GM18511 (cell line): Measurements from ENCODE around the gene LCE1C.

ENCODE experiments used
- ATAC-seq: cut with Tn5 transposase; IDR thresholded peaks from one replicate; pipeline ENCODE4 v1.9.1; 2021; ENCODE audit warnings: mild to moderate bottlenecking, moderate library complexity; ENCODE audit not compliant: unreplicated experiment

LCE1C gene

GRCh38 chr1:152806576-152806975 lies at the start of gene LCE1C:
LCE1C (minus strand) TSS chr1:152806651; CDS start chr1:152805478, 1,173 bp downstream.
- ATAC-seq: no peak

GRCh38 chr1:152855661-152856060 lies 49.2 kb upstream of the LCE1C start:
- ATAC-seq: no peak

GRCh38 chr1:152842556-152842955 lies 36.1 kb upstream of the LCE1C start, which contains the start of gene LCE6A:
LCE6A (plus strand) TSS chr1:152842856; CDS start chr1:152843521, 665 bp downstream.
- no peak for ATAC-seq

GRCh38 chr1:152836870-152837269 lies 30.4 kb upstream of the LCE1C start:
- ATAC-seq: no peak

DNA sequence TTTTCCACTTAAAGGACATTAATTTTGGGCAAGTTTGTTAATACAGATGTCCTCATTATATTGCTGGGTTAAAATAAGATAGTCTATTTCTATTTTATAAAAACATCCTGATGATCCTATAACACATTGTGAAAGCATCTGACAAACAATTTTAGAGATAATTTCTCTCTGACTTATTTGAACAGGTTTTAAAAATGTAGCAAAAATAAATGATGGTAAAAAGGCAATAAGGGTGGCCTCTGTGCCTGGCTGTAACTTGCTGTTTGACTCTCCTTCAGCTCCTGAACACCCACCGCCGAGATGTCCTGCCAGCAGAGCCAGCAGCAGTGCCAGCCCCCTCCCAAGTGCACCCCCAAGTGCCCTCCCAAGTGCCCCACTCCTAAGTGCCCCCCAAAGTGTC lies 20.7 kb upstream of the LCE1C start, which contains the start of gene LCE1A:
TSS of gene LCE1A (plus strand) at position 301 of the 400 bp plus-strand sequence. CDS start at position 301, 0 bp downstream.
- no peak for ATAC-seq

- no peak for ATAC-seq
Observed at GRCh38 chr1:152824964-152825363, 18.5 kb upstream of the LCE1C start.

GRCh38 chr1:152823294-152823693 lies 16.8 kb upstream of the LCE1C start:
- ATAC-seq: no peak

DNA sequence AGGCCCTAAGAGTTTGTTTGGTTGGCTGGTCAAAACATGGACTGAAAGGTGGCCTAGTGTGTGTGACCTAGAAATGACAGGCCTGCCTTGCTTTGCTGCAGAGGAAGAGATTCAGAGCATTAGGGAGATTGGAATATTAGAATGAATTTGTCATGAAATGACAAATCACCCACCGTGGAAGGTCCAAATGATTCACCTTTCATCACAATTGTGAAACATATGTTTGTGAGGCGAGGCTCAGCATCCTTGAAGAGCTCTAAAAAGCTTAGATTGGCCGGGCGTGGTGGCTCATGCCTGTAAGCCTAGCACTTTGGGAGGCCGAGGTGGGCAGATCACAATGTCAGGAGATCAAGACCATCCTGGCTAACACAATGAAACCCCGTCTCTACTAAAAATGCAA lies 10.9 kb upstream of the LCE1C start:
- no peak for ATAC-seq

- ATAC-seq: no peak
Observed at GRCh38 chr1:152811671-152812070, 5.2 kb upstream of the LCE1C start, which contains the start of gene LCE1B. LCE1B (plus strand) TSS chr1:152811971; CDS start chr1:152812447, 476 bp downstream.

DNA sequence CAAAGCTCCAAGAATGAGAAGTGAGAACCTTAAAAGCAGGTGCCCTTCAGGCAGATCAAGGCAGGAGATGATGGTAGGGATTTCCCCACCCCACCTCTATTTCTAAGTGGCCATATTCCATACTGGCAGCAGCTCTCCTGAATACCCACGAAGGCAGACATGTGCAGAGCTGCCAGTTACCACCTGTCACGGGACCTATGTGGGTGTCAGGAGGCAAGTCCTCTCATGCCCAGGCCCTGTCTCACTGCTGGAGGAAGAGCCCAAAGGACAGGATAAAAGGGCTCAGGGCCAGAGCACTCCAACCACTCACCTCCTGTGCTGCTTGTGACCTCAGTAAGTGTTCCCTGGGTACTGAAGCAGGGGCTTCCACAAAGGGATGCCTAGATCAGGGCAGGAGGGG lies 4.6 kb upstream of the LCE1C start:
- no peak for ATAC-seq

DNA sequence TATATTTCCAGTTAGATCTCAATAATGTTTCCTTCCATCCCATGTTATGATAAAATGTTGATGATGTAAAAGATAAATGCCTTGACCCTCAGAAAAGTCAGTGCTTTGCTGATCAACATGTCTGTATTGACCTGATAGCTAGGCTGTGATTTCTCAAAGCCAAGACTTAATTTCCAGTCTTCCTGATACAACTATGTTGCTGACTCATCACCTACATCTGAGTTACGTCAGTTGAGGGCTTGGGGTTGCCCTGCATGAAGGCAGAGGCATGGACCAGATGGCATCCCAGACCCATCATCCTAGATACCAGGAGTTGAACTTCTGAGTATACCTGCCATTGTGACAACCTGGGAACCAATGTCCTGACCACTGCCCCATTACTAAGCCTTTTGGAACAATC lies 5.1 kb downstream of the LCE1C start:
- no peak for ATAC-seq

- no peak for ATAC-seq
Observed at GRCh38 chr1:152796421-152796820, 10.0 kb downstream of the LCE1C start, which contains the start of gene LCE1D. LCE1D (plus strand) TSS chr1:152796721; CDS start chr1:152797795, 1,074 bp downstream.

DNA sequence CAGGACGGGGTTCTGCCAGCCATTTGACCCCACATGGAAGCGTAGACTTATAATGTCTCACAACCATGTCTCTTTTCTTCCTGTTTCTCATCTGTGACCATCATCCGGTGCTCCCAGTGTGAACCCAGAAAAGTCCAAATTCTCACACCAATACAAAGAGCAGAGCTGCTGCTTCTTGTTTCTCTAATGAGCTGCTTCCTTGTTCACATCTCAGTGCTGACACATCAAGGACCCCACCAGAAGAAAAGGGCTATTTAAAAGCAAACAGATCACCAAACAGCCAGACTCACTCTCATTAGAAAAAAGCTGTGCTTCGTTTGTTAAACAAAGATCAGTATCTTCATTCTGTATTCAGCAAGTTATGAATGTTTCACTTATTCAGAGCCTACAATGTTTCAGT lies 10.8 kb downstream of the LCE1C start:
- ATAC-seq: no peak

DNA sequence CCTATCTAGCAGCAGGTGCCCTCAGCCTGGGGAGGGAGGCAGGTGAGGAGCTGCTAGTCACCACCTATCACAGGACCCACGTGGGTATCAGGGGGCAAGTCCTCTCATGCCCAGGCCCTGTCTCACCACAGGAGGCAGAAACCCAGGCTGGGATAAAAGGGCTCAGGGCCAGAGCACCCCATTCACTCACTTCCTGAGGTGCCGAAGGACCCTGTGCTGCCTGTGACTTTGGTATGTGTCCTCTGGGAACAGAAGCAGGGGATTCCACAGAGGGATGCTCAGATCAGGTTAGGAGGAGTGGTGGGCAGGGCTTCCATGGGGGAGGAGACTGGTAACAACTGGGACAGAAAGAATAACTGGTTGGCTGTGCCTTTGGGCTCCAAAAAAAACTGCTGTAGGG lies 20.4 kb downstream of the LCE1C start, which contains the start of gene LCE1E:
TSS of gene LCE1E (plus strand) at position 181 of the 400 bp plus-strand sequence. CDS start 1,043 bp downstream, outside the sequence.
- no peak for ATAC-seq

GRCh38 chr1:152783095-152783494 lies 23.4 kb downstream of the LCE1C start:
- ATAC-seq: no peak

GRCh38 chr1:152777510-152778137 lies 28.8 kb downstream of the LCE1C start:
- no peak for ATAC-seq

- ATAC-seq: no peak
Observed at GRCh38 chr1:152776361-152776760, 30.1 kb downstream of the LCE1C start.

- ATAC-seq: no peak
Observed at GRCh38 chr1:152774875-152775274, 31.6 kb downstream of the LCE1C start, which contains the start of gene LCE1F. LCE1F (plus strand) TSS chr1:152775140; CDS start chr1:152776372, 1,232 bp downstream.

DNA sequence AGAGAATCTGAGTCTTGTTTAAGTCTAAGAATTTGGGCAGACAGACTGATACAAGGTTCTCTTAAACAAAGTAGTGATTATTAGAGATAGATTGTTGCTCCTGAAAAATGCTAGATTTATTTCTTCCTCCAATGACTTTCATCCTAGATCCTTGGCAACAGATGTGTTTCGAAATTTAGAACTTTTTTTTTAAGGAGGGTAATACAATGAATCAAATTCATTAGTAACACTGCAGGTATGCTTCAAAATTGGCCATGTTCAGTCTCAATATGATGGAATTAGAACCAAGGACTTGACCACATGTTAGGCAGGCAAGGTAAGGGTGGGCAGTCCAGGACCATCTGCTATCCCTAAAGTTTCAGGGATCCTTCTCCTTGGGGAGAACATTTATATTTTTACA lies 36.0 kb downstream of the LCE1C start:
- no peak for ATAC-seq

GRCh38 chr1:152768847-152769533 lies 37.5 kb downstream of the LCE1C start:
- no peak for ATAC-seq

DNA sequence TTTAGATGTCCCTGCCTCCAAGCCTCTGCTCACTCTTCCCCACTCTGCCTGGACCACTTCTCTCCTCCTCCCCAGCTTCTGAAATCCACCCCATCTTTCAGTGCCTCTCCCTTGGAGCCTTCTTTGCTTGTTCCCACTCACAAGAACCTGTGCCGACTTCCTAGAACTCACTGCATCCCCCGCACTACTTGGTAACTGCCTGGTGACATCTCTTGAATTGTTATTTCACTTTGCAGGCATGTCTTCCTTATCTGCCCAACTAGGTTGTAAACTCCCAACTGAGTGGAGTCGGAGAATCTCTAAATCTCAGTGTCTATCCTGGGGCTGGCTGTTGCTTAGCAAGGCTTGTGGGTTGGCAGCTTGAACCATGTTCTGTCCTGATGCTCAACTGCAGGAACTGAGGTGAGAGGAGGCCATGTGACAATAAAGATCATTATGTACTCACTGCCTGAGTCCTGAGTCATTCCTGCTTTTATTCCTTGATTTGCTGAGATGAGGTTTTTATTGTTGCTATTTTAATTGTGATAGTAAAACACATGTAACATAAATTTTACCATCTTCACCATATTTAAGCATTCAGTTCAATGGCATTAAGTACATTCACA lies 44.7 kb downstream of the LCE1C start:
- ATAC-seq: no peak
